Mesenchymal stem cell (in vitro differentiated cells and primary cell): ENCODE results near the gene ITPKB.
A peak's percentile ranks its signal among the peaks of the same experiment; 100 is the strongest.

Experiments
- DNase-seq: peaks from one replicate; pipeline ENCODE4 v3.0.0-alpha.2; 2013
- H2AFZ ChIP-seq: one replicate; pipeline ENCODE4 v1.6.1; 2013; ENCODE audit warnings: low read depth, mild to moderate bottlenecking, control low read depth, inconsistent platforms, low read length, moderate library complexity
- H2AK5ac ChIP-seq: 2 replicates; pipeline ENCODE4 v1.6.1; 2013; ENCODE audit warnings: low read length, moderate library complexity, mild to moderate bottlenecking, inconsistent platforms; ENCODE audit not compliant: severe bottlenecking
- H2BK120ac ChIP-seq: one replicate; pipeline ENCODE4 v1.6.1; 2013; ENCODE audit warnings: low read depth, mild to moderate bottlenecking, inconsistent platforms, low read length, moderate library complexity
- H2BK12ac ChIP-seq, 2 experiments: one replicate each; pipeline ENCODE4 v1.6.1; 2013; ENCODE audit warnings: inconsistent platforms in 2 of 2, low read length in 2 of 2, mild to moderate bottlenecking in 2 of 2, moderate library complexity in 2 of 2, control low read depth in 1 of 2
- H2BK15ac ChIP-seq: one replicate; pipeline ENCODE4 v1.6.1; 2013; ENCODE audit warnings: mild to moderate bottlenecking, low read depth, inconsistent platforms; ENCODE audit not compliant: poor library complexity, severe bottlenecking
- H2BK5ac ChIP-seq: 2 replicates; pipeline ENCODE4 v1.6.1; 2013; ENCODE audit warnings: low read depth, mild to moderate bottlenecking, low read length, control low read depth, inconsistent platforms; ENCODE audit not compliant: poor library complexity, severe bottlenecking
- H3K14ac ChIP-seq, 2 experiments: one replicate each; pipeline ENCODE4 v1.6.1; 2013; ENCODE audit warnings: inconsistent platforms in 2 of 2, low read length in 2 of 2, control low read depth in 1 of 2, mild to moderate bottlenecking in 1 of 2, moderate library complexity in 1 of 2
- H3K18ac ChIP-seq, 2 experiments: one replicate each; pipeline ENCODE4 v1.6.1; 2013; ENCODE audit warnings: inconsistent platforms in 2 of 2, low read length in 2 of 2, control low read depth in 1 of 2, low read depth in 1 of 2, mild to moderate bottlenecking in 1 of 2
- H3K23ac ChIP-seq, 2 experiments: one replicate each; pipeline ENCODE4 v1.6.1; 2013; ENCODE audit warnings: inconsistent platforms in 2 of 2, low read length in 2 of 2, mild to moderate bottlenecking in 2 of 2, moderate library complexity in 2 of 2, control low read depth in 1 of 2
- H3K27ac ChIP-seq: 2 replicates; pipeline ENCODE4 v1.5.1; 2013; ENCODE audit warnings: mild to moderate bottlenecking, moderate library complexity, low read length, control low read depth, inconsistent platforms; ENCODE audit not compliant: poor library complexity, severe bottlenecking
- H3K27me3 ChIP-seq, 2 experiments: 2 replicates each; pipeline versions ENCODE4 v1.6.1 to v1.7.0; 2013; ENCODE audit warnings: low read length in 2 of 2, mild to moderate bottlenecking in 2 of 2, moderate library complexity in 2 of 2, control low read depth in 1 of 2, inconsistent platforms in 1 of 2; ENCODE audit not compliant: control insufficient read depth in 1 of 2, insufficient read depth in 1 of 2
- H3K36me3 ChIP-seq, 2 experiments: 2 replicates each; pipeline versions ENCODE4 v1.6.1 to v1.7.0; 2013; ENCODE audit warnings: low read length in 2 of 2, control low read depth in 1 of 2, inconsistent platforms in 1 of 2, low read depth in 1 of 2, mild to moderate bottlenecking in 1 of 2; ENCODE audit not compliant: insufficient read depth in 2 of 2, control insufficient read depth in 1 of 2
- H3K4ac ChIP-seq, 2 experiments: one replicate each; pipeline ENCODE4 v1.6.1; 2013; ENCODE audit warnings: inconsistent platforms in 2 of 2, low read length in 2 of 2, mild to moderate bottlenecking in 2 of 2, moderate library complexity in 2 of 2, control low read depth in 1 of 2, low read depth in 1 of 2
- H3K4me1 ChIP-seq: 2 replicates; pipeline ENCODE4 v1.6.1; 2013; ENCODE audit warnings: low read depth, low read length, control low read depth; ENCODE audit not compliant: control insufficient read depth, insufficient read depth
- H3K4me2 ChIP-seq: 2 replicates; pipeline ENCODE4 v1.6.1; 2013; ENCODE audit warnings: low read length, mild to moderate bottlenecking, inconsistent platforms; ENCODE audit not compliant: poor library complexity, severe bottlenecking
- H3K4me3 ChIP-seq, 2 experiments: 2 replicates each; pipeline versions ENCODE4 v1.5.1 to v1.7.0; 2013; ENCODE audit warnings: low read length in 2 of 2, mild to moderate bottlenecking in 2 of 2, control low read depth in 1 of 2, low read depth in 1 of 2; ENCODE audit not compliant: insufficient read depth in 1 of 2
- H3K79me1 ChIP-seq: replicated peaks from 2 replicates; pipeline ENCODE4 v1.6.1; 2013; ENCODE audit warnings: mild to moderate bottlenecking, control low read depth, low read length, inconsistent platforms; ENCODE audit not compliant: poor library complexity, severe bottlenecking
- H3K9ac ChIP-seq: 2 replicates; pipeline ENCODE4 v1.7.0; 2013; ENCODE audit warnings: mild to moderate bottlenecking, low read length, moderate library complexity
- H3K9me3 ChIP-seq: 2 replicates; pipeline ENCODE4 v1.7.0; 2013; ENCODE audit warnings: mild to moderate bottlenecking, low read length; ENCODE audit not compliant: control insufficient read depth
- H4K8ac ChIP-seq: one replicate; pipeline ENCODE4 v1.6.1; 2013; ENCODE audit warnings: inconsistent platforms, mild to moderate bottlenecking, low read length, moderate library complexity
- H4K91ac ChIP-seq: one replicate; pipeline ENCODE4 v1.6.1; 2013; ENCODE audit warnings: mild to moderate bottlenecking, low read length, inconsistent platforms
- WGBS: methylation state at CpG from one replicate; pipeline ENCODE4 v1.1.7; 2013; ENCODE audit warnings: mixed read lengths; 5-methylcytosine and 5-hydroxymethylcytosine counted together

The ITPKB gene

DNA sequence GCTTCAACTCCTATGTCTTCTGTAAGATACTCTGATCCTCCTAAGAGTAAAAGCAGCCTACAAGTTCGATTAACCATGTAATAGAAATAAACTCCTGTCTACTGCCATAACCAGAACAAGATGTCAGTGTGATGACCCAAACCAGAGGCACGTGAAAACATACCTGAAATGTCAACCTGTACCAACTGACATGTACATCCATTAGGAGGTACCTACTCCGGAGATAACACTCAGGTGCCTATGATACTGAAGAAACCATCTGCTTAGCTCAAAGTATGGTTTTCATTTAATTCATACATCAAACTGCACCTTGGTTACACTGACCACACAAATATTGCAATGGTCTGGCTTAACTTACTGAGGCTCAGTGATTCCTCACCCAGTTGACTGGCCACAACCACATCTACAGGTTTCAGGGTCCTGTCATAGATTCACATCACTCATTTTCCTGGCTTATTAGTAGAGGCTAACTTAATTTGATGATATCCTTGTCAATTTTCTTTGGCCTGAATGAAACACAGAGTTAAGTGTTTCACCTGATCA, 4.4 kb downstream of the ITPKB start:
- no peak overlapping the region for H3K9ac ChIP-seq
- no peak overlapping the region for H2BK12ac ChIP-seq
- no peak overlapping the region for H3K4me2 ChIP-seq
- no peak overlapping the region for H4K91ac ChIP-seq
- H3K9me3 ChIP-seq: no peaks in the 10 kb centered on the region
- no peak overlapping the region for H4K8ac ChIP-seq
- H3K4me1 ChIP-seq: peaks cover 21% of the 10 kb centered on the region
- no peak overlapping the region for H2AK5ac ChIP-seq
- no peaks in the 10 kb centered on the region for H3K27me3 ChIP-seq
- H2BK15ac ChIP-seq: no peak overlapping the region
- no peak overlapping the region for H3K4ac ChIP-seq
- H3K36me3 ChIP-seq: peaks cover 18 to 42% of the 10 kb centered on the region in 2 experiments
- no peak overlapping the region for H3K27ac ChIP-seq
- 95% methylated on average over 3 of the region's 3 CpGs for WGBS
- peak overlapping the region in 1 of 2 experiments; percentile 33 for H3K4me3 ChIP-seq
- no peak overlapping the region for H3K23ac ChIP-seq
- H3K14ac ChIP-seq: no peak overlapping the region
- no peak overlapping the region for H2BK120ac ChIP-seq
- H3K18ac ChIP-seq: no peak overlapping the region
- no peak overlapping the region for H2BK5ac ChIP-seq
- H2AFZ ChIP-seq: no peak overlapping the region
- no peak for DNase-seq
- peaks cover 35% of the 10 kb centered on the region for H3K79me1 ChIP-seq

DNA sequence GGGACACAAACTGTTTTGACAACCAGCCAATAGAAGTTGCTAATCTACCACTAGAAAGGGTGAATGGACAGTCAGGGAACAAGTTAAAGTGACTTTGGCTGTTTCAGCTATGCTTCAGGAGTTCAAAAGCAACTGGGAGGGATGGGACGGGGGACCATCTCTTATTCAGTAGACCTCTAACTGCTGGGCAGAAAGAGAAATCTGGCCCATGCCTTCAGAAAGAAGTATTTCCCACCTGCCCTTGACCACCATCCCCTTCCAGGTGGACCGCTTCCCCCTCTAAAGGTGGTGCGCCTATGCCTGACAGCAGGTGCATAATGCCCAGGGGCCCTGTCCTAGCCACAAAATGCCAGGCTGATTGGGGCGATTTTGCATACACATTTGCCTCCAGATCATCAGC, 5.2 kb downstream of the ITPKB start:
- Histone ChIP-seq H3K36me3 (peaks cover 18 to 42% of the 10 kb centered on the region in 2 experiments), H2AK5ac (no peak overlapping the region), H3K23ac (no peak overlapping the region), H3K9ac (no peak overlapping the region), H3K18ac (no peak overlapping the region), H4K8ac (no peak overlapping the region), H3K4me2 (no peak overlapping the region), H3K4me1 (peaks cover 21% of the 10 kb centered on the region), H2BK12ac (peak overlapping the region in 1 of 2 experiments; percentile 63), H4K91ac (no peak overlapping the region), H3K27me3 (no peaks in the 10 kb centered on the region), H3K4me3 (no peak overlapping the region), H2BK15ac (no peak overlapping the region), H3K27ac (no peak overlapping the region), H2BK5ac (no peak overlapping the region), H2BK120ac (no peak overlapping the region), H3K14ac (no peak overlapping the region), H3K4ac (no peak overlapping the region), H2AFZ (no peak overlapping the region), H3K79me1 (peaks cover 35% of the 10 kb centered on the region), H3K9me3 (no peaks in the 10 kb centered on the region)
- 96% methylated on average over 4 of the region's 4 CpGs for WGBS
- DNase-seq: no peak

DNA sequence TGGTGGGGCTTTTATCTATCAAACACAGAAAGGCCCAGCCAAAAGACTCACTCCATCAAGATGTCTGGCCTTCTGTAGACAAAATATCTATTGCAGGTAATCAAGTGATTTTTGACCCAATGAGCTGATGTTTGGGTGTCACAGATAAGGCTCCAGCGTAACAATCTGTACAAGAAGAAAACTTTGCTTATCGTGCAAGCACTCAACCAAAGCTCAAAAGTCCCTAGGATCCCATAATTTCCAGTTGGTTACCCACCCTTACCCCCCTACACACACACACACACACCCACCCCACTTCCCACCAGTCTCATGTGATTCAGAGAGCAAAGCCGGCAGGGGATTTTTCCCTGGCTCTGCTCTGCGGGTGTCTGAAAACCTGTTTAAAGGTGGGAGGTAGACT, 5.8 kb downstream of the ITPKB start:
- H2BK12ac ChIP-seq: no peak overlapping the region
- DNase-seq: no peak
- H4K91ac ChIP-seq: no peak overlapping the region
- no peak overlapping the region for H3K4me2 ChIP-seq
- H2AK5ac ChIP-seq: no peak overlapping the region
- no peak overlapping the region for H3K18ac ChIP-seq
- H3K14ac ChIP-seq: no peak overlapping the region
- no peak overlapping the region for H4K8ac ChIP-seq
- no peak overlapping the region for H2BK120ac ChIP-seq
- H3K27ac ChIP-seq: no peak overlapping the region
- H3K9me3 ChIP-seq: no peaks in the 10 kb centered on the region
- no peak overlapping the region for H3K9ac ChIP-seq
- no peak overlapping the region for H2BK5ac ChIP-seq
- H3K4me3 ChIP-seq: no peak overlapping the region
- no peak overlapping the region for H3K4ac ChIP-seq
- no peak overlapping the region for H2BK15ac ChIP-seq
- peaks cover 21% of the 10 kb centered on the region for H3K4me1 ChIP-seq
- peaks cover 18 to 46% of the 10 kb centered on the region in 2 experiments for H3K36me3 ChIP-seq
- H3K23ac ChIP-seq: no peak overlapping the region
- peaks cover 39% of the 10 kb centered on the region for H3K79me1 ChIP-seq
- no peaks in the 10 kb centered on the region for H3K27me3 ChIP-seq
- no peak overlapping the region for H2AFZ ChIP-seq
- 87% methylated on average over 4 of the region's 4 CpGs for WGBS

DNA sequence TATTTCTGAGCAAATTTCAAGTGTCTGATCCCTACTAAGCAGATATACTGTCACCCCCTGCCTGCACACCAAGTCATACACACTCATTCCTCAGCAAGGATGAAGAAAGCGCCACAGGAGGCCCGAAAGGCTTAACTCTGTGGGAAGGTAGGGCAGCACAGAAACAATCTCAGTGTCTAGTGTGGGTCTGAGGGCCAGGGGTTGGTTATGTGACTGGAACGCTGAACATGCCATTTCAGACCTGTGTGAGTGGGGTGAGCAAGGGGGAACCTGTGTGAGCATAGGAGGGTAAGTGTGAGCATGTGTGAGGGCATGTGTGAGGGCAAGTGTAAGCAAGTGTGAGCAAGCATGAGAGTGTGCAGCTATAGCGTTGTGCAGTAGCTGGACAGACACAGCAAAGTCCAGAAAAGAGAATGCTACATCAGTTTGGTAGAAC, 6.2 kb downstream of the ITPKB start:
- WGBS: 97% methylated on average over 4 of the region's 4 CpGs
- Histone ChIP-seq H3K27ac (no peak overlapping the region), H3K36me3 (peaks cover 18 to 51% of the 10 kb centered on the region in 2 experiments)

More for the DNA sequence above, 6.2 kb downstream of the ITPKB start:
- H3K4me3 ChIP-seq: no peak overlapping the region
- no peak overlapping the region for H2BK15ac ChIP-seq
- H3K79me1 ChIP-seq: peaks cover 37% of the 10 kb centered on the region
- H2BK5ac ChIP-seq: no peak overlapping the region
- H3K4ac ChIP-seq: no peak overlapping the region
- H3K14ac ChIP-seq: no peak overlapping the region
- H3K9me3 ChIP-seq: no peaks in the 10 kb centered on the region
- H3K23ac ChIP-seq: peak overlapping the region in 1 of 2 experiments; percentile 40
- H3K9ac ChIP-seq: no peak overlapping the region
- H3K4me1 ChIP-seq: peaks cover 21% of the 10 kb centered on the region
- H2AK5ac ChIP-seq: no peak overlapping the region
- H4K91ac ChIP-seq: no peak overlapping the region
- no peak overlapping the region for H3K18ac ChIP-seq
- no peak overlapping the region for H4K8ac ChIP-seq
- no peaks in the 10 kb centered on the region for H3K27me3 ChIP-seq
- DNase-seq: no peak
- no peak overlapping the region for H2BK120ac ChIP-seq
- no peak overlapping the region for H3K4me2 ChIP-seq
- no peak overlapping the region for H2AFZ ChIP-seq
- no peak overlapping the region for H2BK12ac ChIP-seq
